ENCODE data around the gene DPAGT1.
A peak's percentile ranks its signal among the peaks of the same experiment; 100 is the strongest.

Gene DPAGT1

DNA sequence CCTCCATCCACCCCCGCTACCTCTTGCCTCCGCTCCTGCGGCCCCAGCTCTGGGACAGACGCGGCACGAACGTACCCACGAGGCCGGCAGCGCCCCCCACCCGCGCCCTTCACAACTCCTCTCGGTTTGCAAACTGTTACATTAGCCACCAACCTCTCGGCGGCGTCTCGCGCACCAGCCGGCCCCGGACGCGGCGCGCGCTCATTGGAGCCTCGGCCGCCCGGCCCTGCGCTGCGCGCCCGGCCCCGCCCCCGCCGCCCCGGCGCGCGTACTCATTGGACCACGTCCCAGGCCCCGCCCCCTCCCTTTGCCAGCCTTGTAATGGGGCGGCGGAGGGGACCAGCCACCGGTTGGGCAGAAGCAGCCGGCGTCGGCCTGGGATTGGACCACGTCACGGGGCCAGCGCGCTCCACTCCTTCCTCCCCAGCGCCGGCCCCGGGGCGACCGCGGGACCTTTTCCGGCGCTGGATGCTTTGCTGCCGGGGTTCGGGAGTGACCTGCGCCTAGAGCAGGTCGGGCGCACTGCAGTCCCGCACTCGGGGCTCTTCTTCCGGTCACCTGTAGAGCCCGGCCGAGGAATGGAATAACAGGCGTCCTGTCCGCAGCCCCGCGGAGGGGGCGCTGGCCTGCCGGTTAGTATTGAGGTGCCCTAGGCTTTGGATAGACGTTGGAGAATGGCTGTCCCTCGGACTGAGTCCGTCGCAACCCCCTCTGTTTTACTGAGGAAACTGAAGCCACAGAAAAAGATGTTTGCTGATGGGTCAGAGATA is 44.5 kb downstream of the DPAGT1 start, which contains the start of gene HYOU1:
TSS of gene HYOU1 (minus strand) at position 206 of the 770 bp plus-strand sequence. CDS start 1,045 bp downstream, outside the sequence.
- peak; percentile 99 for DNase-seq

GRCh38 chr11:119056421-119056999 is 45.1 kb downstream of the DPAGT1 start:
- DNase-seq = peak; percentile 35

DNA sequence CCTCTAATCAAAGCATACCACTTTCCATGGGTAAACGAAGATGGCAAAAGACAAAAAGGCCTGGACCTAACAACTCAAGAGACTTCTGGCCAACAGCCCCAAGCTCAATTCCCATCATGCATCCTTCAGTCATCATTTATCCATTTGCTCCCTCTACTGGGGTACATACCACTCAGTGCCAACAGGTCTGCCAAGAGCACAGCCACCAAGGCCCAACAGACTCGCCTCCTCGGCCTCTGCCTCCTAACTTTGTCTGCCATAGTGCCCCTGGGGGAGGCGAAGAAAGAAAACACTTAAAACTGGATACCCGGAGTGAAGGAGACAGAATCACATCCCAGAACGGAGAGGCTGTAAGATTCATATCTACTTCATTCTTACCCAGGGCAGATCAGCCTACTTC is 45.8 kb downstream of the DPAGT1 start:
- DNase-seq = peak; percentile 53

DNA sequence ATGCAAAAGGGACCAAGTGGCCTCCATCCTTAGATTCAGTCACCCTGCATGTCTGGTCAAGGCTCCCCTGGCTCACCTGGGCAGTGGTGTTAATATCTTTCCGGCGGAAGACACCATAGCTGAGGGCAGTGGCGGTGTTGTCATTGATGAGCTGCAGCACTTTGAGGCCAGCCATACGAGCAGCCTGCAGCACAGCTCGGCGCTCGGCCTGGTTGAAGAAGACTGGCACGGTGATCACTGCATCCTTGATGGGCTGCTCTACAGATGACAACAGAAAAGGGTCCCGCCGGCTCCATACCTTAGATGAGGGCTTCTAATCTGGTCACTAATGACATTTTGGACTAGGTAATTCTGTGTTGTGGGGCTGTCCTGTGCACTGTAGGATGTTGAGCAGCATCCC is 47.2 kb downstream of the DPAGT1 start:
- DNase-seq = no peak

GRCh38 chr11:119052163-119052814 is 49.4 kb downstream of the DPAGT1 start:
- no peak for DNase-seq

DNA sequence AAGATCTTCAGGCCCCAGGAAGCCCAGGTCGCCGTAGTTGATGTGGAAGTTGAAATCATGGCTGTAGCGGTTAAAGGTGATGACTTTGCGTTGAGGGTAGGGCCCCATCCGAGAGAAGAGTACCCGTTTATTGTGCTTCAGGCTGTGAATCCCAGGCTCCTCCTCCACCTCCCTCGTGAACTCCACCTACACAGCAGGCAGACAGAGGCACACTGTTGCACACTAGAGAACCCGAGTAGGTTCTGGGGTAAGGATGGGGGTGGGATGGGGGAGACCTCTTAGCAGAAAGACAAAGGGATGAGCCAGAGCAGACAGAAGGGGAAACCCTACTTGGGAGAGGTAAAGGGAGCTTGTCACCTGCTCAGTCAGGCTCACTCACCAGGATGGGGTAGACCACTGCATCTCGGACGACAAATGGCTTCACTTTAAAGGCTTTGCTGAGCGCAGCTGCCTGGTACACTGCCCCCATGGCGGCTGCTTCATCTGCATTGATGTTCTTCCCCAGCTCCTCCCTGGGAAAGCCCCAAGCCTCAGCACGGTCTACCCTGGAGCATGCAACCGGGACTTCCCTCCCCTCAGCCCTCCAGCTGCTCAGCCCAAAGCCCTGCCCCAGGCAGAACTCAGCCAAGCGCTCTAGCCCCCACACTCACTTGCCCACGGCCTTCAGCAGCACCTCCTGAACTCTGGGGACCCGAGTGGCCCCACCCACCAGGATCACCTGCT is 50.1 kb downstream of the DPAGT1 start:
- DNase-seq = peak; percentile 19

DNA sequence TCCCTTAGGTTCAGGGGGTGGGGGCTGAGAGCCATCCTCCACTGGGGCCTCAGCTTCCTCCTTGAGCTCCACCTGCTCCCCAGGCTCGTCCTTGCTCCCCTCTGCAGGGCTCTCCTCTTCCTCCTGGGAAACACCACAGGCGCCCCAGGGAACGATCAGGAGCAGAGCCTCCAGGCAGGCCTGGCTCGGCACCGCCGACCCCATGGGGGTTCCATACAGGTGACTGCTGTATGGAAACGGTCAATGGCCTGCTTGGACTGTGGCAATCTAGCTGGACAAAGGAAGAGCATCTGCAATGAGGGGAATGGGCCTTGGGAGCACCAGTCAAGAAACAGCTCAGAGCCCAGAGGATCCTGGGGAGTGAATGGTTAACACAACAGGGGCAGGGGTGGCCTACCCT is 52.6 kb downstream of the DPAGT1 start:
- no peak for DNase-seq

DNA sequence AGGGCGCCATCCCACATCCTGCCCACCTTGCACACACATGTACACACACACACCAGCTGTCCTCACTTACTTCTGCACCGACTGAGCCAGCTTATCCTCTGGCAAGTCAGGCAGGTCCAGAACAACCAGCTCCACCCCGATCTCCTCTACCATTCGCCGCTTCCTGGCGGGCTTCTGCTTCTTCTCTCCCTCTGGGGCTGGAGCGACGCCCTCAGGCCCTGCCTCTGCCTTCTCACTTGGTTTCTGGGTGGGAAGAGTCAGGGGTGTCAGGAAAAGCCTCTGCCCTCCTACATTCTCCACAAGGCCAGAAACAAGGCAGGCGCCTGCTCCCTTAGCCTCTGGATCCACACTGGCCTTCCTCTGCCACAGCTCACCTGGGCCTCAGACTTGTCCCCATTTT is 53.0 kb downstream of the DPAGT1 start:
- no peak for DNase-seq

GRCh38 chr11:119047205-119047604 is 54.4 kb downstream of the DPAGT1 start:
- DNase-seq = peak; percentile 36
